Body of pancreas (tissue), 4 donors: ENCODE measurements around the gene GALM.

Source experiments
- CTCF ChIP-seq, 7 experiments: fragments of 450-650 bp in 4 of 7; fragments of 200-600 bp in 3 of 7; sonication (generic) in 3 of 7; IDR thresholded peaks; one replicate each; pipeline ENCODE4 v1.5.1; 2016 to 2019; ENCODE audit warnings: antibody characterized with exemption in 7 of 7
- POLR2A ChIP-seq, 3 donors: fragments of 450-650 bp; IDR thresholded peaks; one replicate each; pipeline ENCODE4 v1.6.1; 2016; ENCODE audit warnings: antibody characterized with exemption in 3 of 3, mild to moderate bottlenecking in 2 of 3

DNA sequence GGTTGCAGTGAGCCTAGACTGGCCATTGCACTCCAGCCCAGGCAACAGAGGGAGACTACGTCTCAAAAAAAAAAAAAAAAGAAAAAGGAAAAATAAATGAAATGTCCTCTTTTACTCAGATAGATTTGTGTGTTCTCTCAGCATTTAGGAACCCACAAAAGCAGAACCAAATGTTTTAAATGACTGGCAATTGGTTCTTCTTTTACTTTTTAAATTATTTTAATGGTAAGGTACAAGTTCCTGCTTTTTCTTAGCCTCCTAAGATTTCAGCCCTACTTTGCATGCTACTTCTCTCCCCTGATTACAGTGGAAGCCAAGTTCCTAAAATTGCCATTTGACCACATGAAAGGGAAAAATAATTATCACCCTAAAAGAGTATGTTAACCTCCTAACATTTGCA, 61.7 kb downstream of the GALM start:
- no peak for TF ChIP-seq CTCF (IDR thresholded peaks at IDR 0.05)
- no peak for TF ChIP-seq POLR2A (IDR thresholded peaks at IDR 0.05)
